ENCODE measurements around the gene SLC39A8.
"Not testable (repeated sequence)": the region's sequence is repeated elsewhere in the genome, so short reads cannot be mapped to it uniquely, and the experiment has no call there.

Gene SLC39A8

GRCh38 chr4:102344954-102345794, at the start of gene SLC39A8:
Gene SLC39A8 (minus strand): TSS chr4:102345482. CDS start chr4:102344662, 820 bp downstream.
- peak; percentile 88 for TF ChIP-seq CTCF (IDR thresholded peaks at IDR 0.05; ENCODE audit: borderline replicate concordance, insufficient read depth, low read depth, low read length)
- peak within 1 kb of the TSS; percentile 65 for H3K4me3 ChIP-seq (ENCODE audit: low read depth, low read length)

GRCh38 chr4:102392033-102392744, 46.9 kb upstream of the SLC39A8 start:
- no peak for TF ChIP-seq CTCF (IDR thresholded peaks at IDR 0.05; ENCODE audit: borderline replicate concordance, insufficient read depth, low read depth, low read length)
- no peak overlapping the region for H3K4me3 ChIP-seq (ENCODE audit: low read depth, low read length)

- TF ChIP-seq CTCF (IDR thresholded peaks at IDR 0.05; ENCODE audit: borderline replicate concordance, insufficient read depth, low read depth, low read length) = no peak
- H3K4me3 ChIP-seq (ENCODE audit: low read depth, low read length) = no peak overlapping the region
Measured at GRCh38 chr4:102390438-102390837, 45.2 kb upstream of the SLC39A8 start.

GRCh38 chr4:102388611-102389010, 43.3 kb upstream of the SLC39A8 start:
- no peak overlapping the region for H3K4me3 ChIP-seq (ENCODE audit: low read depth, low read length)
- TF ChIP-seq CTCF (IDR thresholded peaks at IDR 0.05; ENCODE audit: borderline replicate concordance, insufficient read depth, low read depth, low read length) = no peak

GRCh38 chr4:102387552-102388150, 42.4 kb upstream of the SLC39A8 start:
- no peak overlapping the region for H3K4me3 ChIP-seq (ENCODE audit: low read depth, low read length)
- TF ChIP-seq CTCF (IDR thresholded peaks at IDR 0.05; ENCODE audit: borderline replicate concordance, insufficient read depth, low read depth, low read length) = no peak

GRCh38 chr4:102386966-102387365, 41.7 kb upstream of the SLC39A8 start:
- no peak overlapping the region for H3K4me3 ChIP-seq (ENCODE audit: low read depth, low read length)
- no peak for TF ChIP-seq CTCF (IDR thresholded peaks at IDR 0.05; ENCODE audit: borderline replicate concordance, insufficient read depth, low read depth, low read length)

- not testable (repeated sequence) for H3K4me3 ChIP-seq (ENCODE audit: low read depth, low read length)
Measured at GRCh38 chr4:102380253-102380652, 35.0 kb upstream of the SLC39A8 start.
